ENCODE results near the gene PPP2R5C. TPM values are rescaled to one million over a fixed set of nuclear protein-coding genes. Genes with fewer than 3 reads are reported as not detected.

PPP2R5C gene
- total and polyA plus RNA-seq, 2 donors (not counting 3 experiments of a cell fraction or from before 2014, with no cell fraction given): 42.6 to 83.6 TPM

DNA sequence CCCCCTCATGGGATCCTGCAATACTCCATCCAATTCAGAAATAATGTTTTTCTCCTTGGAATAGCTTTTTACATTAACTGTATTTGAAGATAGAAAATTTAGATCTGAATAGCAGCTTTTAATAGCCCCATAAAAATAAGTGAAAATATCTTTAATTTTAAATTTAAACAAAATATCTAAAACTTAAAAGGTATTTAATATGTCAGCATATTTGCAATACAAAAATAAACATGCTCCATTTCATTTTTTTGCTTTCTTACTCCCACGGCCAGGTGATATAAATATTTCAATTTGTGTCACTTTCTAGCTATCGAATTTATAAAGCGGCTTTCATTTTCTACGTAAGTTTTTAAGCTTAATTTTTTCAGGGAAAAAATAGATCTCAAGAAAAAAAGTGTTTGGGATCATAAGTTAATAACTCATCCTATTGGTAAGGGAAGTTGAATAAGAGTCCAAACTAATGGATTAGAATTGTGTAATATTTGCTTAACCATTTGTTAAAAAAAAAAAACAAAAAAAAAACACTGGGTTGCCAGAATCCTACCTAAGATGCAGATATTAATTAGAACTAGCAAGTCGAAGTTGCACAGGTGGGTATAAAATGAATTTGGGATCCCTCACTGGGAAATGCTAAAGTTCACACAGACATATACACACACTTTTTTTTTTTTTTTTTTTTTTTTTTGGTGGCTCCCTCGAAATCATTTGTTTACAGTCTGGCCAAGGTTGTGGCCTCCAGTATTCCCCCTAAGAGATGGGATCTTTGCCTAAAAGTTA is 47.6 kb downstream of the PPP2R5C start:
- no TSS peak for BruUV-seq (replicated peaks)
- FAIRE-seq: no peak
- dilution Hi-C loops (cut with MboI; ENCODE audit: extremely low pct_ligation_motif_present, low sequenced_read_pairs): no loop called here

More for the DNA sequence above, 47.6 kb downstream of the PPP2R5C start:
- Histone ChIP-seq H3K4me1 (ENCODE audit: control insufficient read depth, extremely low read depth, insufficient read depth, low read length) (peaks cover 16% of the 10 kb centered on the region), H2AFZ (ENCODE audit: low read depth, low read length) (peak overlapping the region; percentile 23), H3K36me3 (ENCODE audit: control insufficient read depth in 2 of 2, extremely low read depth in 1 of 2, insufficient read depth in 2 of 2, low read length in 2 of 2) (no peaks in the 10 kb centered on the region), H3K4me2 (ENCODE audit: insufficient read depth, low read length) (peak overlapping the region; percentile 77), H3K27ac (ENCODE audit: insufficient read depth, low read depth, low read length) (peak overlapping the region; percentile 89), H3K4me3 (replicated peaks in 1 of 3; ENCODE audit: insufficient read depth in 1 of 3, low read depth in 1 of 3, low read length in 3 of 3) (peak overlapping the region; percentile 57 to 83 (median 80)), H3K79me2 (ENCODE audit: control insufficient read depth, insufficient read depth, low read length) (peaks cover 37% of the 10 kb centered on the region), H3K9ac (replicated peaks; ENCODE audit: extremely low read depth, insufficient read depth, low read length) (peak overlapping the region; percentile 95), H3K9me3 (replicated peaks; ENCODE audit: control insufficient read depth, insufficient read depth, low read length) (no peaks in the 10 kb centered on the region), H4K20me1 (replicated peaks; ENCODE audit: control insufficient read depth, extremely low read depth, insufficient read depth, low read length) (peaks cover 4% of the 10 kb centered on the region), H3K9me1 (replicated peaks; ENCODE audit: control insufficient read depth, extremely low read depth, insufficient read depth, low read length) (no peaks in the 10 kb centered on the region), H3K27me3 (ENCODE audit: control insufficient read depth in 2 of 2, insufficient read depth in 2 of 2, low read length in 2 of 2) (no peaks in the 10 kb centered on the region)
- ChIA-PET CTCF (interaction anchor here (0.6 to 3.4 kb wide), 13 partner anchors 11 to 165 kb away, joined by 3 to 14 read pairs (median 3); no protein-coding TSS in a partner anchor), POLR2A (interaction anchor here (0.6 to 1.5 kb wide), 9 partner anchors 15 to 1838 kb away, joined by 3 to 12 read pairs (median 6); no protein-coding TSS in a partner anchor)
- TF ChIP-seq POLR2A (IDR thresholded peaks at IDR 0.05; ENCODE audit: low read depth, low read length) (no peak), JUN (IDR thresholded peaks at IDR 0.05; ENCODE audit: borderline replicate concordance, insufficient read depth, insufficient read length, low read depth) (no peak), EZH2 (IDR thresholded peaks at IDR 0.05; ENCODE audit: borderline replicate concordance, low read depth, low read length, severe bottlenecking) (no peak), GATA2 (IDR thresholded peaks at IDR 0.05; ENCODE audit: insufficient read depth, insufficient read length, low read depth, low read length) (no peak), POLR2AphosphoS5 (IDR thresholded peaks at IDR 0.05; ENCODE audit: insufficient read depth, low read depth, low read length) (no peak), MYC (IDR thresholded peaks at IDR 0.05; ENCODE audit: low read depth, low read length) (no peak), FOS (IDR thresholded peaks at IDR 0.05; ENCODE audit: borderline replicate concordance, insufficient read depth, low read length) (no peak)
- TF ChIP-seq, protein P1, sequence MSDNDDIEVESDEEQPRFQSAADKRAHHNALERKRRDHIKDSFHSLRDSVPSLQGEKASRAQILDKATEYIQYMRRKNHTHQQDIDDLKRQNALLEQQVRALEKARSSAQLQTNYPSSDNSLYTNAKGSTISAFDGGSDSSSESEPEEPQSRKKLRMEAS (IDR thresholded peaks at IDR 0.05; ENCODE audit: insufficient read depth, insufficient read length): no peak
- TF ChIP-seq, protein P2, sequence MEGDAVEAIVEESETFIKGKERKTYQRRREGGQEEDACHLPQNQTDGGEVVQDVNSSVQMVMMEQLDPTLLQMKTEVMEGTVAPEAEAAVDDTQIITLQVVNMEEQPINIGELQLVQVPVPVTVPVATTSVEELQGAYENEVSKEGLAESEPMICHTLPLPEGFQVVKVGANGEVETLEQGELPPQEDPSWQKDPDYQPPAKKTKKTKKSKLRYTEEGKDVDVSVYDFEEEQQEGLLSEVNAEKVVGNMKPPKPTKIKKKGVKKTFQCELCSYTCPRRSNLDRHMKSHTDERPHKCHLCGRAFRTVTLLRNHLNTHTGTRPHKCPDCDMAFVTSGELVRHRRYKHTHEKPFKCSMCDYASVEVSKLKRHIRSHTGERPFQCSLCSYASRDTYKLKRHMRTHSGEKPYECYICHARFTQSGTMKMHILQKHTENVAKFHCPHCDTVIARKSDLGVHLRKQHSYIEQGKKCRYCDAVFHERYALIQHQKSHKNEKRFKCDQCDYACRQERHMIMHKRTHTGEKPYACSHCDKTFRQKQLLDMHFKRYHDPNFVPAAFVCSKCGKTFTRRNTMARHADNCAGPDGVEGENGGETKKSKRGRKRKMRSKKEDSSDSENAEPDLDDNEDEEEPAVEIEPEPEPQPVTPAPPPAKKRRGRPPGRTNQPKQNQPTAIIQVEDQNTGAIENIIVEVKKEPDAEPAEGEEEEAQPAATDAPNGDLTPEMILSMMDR (IDR thresholded peaks at IDR 0.05; ENCODE audit: extremely low read depth in 1 of 2, insufficient read depth in 1 of 2, low read depth in 1 of 2, low read length in 2 of 2): no peak
- intact Hi-C loops (cut with micrococcal nuclease): no loop called here
- DNase-seq (ENCODE audit: low read depth, low spot score): peak; percentile 9
